Measurements from ENCODE around the gene PTPRU.
"Not testable (repeated sequence)": the region's sequence is repeated elsewhere in the genome, so short reads cannot be mapped to it uniquely, and the experiment has no call there.

PTPRU gene

DNA sequence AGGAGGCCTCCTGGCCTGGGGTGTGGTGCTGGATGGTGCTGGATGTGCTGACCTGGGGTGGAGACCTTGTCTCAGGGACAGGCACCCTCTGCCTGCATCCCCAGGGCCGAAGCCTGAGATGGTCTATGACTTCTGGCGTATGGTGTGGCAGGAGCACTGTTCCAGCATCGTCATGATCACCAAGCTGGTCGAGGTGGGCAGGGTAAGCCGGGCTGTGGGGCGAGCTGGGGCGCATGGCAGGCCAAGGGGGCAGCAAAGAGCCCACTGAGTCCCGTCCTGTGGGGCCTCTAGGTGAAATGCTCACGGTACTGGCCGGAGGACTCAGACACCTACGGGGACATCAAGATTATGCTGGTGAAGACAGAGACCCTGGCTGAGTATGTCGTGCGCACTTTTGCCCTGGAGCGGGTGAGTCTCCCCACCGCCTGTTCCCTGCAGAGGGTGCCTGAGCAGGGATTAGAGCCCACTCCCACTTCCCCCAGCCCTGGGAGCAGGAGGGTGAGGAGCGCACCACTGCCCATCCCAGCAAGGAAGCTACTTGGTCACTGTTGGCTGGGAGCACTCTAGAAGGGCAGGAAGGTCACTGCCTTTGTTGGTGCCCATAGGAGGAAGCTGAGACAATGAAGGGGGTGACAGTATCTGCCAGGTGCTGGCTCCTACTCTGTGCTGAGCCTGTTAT, 75.2 kb downstream of the PTPRU start:
- TF ChIP-seq, protein P1, sequence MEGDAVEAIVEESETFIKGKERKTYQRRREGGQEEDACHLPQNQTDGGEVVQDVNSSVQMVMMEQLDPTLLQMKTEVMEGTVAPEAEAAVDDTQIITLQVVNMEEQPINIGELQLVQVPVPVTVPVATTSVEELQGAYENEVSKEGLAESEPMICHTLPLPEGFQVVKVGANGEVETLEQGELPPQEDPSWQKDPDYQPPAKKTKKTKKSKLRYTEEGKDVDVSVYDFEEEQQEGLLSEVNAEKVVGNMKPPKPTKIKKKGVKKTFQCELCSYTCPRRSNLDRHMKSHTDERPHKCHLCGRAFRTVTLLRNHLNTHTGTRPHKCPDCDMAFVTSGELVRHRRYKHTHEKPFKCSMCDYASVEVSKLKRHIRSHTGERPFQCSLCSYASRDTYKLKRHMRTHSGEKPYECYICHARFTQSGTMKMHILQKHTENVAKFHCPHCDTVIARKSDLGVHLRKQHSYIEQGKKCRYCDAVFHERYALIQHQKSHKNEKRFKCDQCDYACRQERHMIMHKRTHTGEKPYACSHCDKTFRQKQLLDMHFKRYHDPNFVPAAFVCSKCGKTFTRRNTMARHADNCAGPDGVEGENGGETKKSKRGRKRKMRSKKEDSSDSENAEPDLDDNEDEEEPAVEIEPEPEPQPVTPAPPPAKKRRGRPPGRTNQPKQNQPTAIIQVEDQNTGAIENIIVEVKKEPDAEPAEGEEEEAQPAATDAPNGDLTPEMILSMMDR (conservative IDR thresholded peaks at IDR 0.05; ENCODE audit: control insufficient read depth, insufficient read depth, low read depth, low read length): no peak
- H3K4me3 ChIP-seq (ENCODE audit: control insufficient read depth, low read depth, low read length): no peak overlapping the region
- DNase-seq (ENCODE audit: low read depth): no peak

DNA sequence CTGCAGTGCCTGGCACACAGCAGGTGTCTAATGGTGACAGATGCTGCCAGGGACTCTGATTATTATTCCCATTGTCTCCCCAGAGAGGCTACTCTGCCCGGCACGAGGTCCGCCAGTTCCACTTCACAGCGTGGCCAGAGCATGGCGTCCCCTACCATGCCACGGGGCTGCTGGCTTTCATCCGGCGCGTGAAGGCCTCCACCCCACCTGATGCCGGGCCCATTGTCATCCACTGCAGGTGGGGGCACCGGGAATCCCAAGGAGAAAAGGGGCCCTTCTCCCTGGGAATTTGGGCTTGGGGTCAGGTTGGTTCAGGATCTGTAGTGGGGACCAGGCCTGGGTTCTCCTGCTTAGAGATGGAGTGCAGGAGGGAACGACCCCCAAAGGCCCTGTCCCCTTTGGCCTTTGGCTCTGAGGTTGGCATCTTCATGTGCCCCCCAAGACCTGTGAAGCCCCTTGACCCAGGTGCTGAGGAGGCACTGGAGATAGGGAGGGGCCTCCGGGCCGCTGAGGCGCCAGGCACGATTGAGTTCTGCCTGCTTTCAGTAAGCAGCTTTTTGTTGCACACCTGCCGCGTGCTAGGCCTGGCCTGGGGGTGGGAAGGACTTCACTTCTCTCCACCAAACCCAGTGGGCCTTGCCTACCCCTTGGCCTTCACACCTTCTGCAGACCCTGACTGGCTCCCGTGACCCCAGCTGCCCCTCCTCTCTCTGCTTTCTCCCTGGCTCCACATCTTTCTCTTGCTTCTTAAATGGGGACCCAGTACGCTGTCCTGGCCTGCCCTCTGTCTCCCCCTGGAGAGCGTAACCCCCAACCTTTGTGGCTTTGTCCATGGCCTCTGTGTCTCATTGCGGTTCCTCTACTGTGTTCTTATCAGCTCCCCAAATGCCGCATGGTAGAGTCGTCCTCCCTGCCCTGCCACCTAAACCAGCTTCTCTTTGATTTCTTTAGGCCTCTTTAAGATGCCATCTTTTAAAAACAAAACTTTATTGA, 76.4 kb downstream of the PTPRU start:
- TF ChIP-seq, protein P1 (conservative IDR thresholded peaks at IDR 0.05; ENCODE audit: control insufficient read depth, insufficient read depth, low read depth, low read length): no peak
- H3K4me3 ChIP-seq (ENCODE audit: control insufficient read depth, low read depth, low read length): no peak overlapping the region
- DNase-seq (ENCODE audit: low read depth): no peak

DNA sequence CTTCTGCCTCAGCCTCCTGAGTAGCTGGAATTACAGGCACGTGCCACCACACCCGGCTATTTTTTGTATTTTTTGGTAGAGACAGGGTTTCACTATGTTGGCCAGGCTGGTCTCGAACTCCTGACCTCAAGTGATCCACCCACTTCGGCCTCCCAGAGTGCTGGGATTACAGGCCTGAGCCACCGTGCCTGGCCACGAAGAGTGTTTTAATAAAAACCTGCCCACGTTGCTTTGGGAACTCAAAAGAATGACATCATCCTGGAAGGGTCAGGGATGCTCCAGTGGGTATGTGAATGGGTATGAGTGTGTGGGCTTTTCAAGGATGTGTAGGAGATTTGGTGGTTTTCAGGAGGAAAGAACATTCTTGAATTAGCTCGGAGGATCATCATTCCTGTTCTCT, 78.4 kb downstream of the PTPRU start:
- DNase-seq (ENCODE audit: low read depth); H3K4me3 ChIP-seq (ENCODE audit: control insufficient read depth, low read depth, low read length): not testable (repeated sequence)

DNA sequence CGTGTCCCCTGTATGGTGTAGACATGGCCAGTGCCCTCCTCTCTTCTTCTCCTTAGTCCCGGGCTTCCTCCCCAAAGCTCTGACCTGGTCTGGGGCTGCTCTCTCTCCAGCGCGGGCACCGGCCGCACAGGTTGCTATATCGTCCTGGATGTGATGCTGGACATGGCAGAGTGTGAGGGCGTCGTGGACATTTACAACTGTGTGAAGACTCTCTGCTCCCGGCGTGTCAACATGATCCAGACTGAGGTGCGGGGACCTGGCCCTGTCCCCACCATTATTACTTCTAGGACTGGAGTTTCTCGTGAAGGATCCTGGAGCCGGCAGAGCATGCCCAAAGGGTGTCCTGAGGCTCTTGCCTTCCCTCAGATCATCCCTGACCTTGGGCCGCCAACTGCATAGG, 78.9 kb downstream of the PTPRU start:
- no peak overlapping the region for H3K4me3 ChIP-seq (ENCODE audit: control insufficient read depth, low read depth, low read length)
- TF ChIP-seq, protein P1 (conservative IDR thresholded peaks at IDR 0.05; ENCODE audit: control insufficient read depth, insufficient read depth, low read depth, low read length): no peak
- DNase-seq (ENCODE audit: low read depth): no peak

DNA sequence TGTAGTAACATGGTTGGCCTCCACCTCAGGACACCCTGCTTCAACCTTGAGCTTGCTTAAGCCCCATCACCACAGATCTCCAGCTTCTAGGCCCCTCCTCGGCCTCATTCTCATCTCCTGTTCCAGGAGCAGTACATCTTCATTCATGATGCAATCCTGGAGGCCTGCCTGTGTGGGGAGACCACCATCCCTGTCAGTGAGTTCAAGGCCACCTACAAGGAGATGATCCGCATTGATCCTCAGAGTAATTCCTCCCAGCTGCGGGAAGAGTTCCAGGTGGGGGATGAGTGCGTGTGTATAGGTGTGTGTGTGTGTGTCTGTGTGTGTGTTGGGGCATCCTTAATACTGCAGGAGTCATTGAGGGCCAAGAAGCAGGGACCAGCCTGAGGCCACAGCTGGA, 79.6 kb downstream of the PTPRU start:
- TF ChIP-seq, protein P1 (conservative IDR thresholded peaks at IDR 0.05; ENCODE audit: control insufficient read depth, insufficient read depth, low read depth, low read length): no peak
- DNase-seq (ENCODE audit: low read depth): no peak
- H3K4me3 ChIP-seq (ENCODE audit: control insufficient read depth, low read depth, low read length): no peak overlapping the region

DNA sequence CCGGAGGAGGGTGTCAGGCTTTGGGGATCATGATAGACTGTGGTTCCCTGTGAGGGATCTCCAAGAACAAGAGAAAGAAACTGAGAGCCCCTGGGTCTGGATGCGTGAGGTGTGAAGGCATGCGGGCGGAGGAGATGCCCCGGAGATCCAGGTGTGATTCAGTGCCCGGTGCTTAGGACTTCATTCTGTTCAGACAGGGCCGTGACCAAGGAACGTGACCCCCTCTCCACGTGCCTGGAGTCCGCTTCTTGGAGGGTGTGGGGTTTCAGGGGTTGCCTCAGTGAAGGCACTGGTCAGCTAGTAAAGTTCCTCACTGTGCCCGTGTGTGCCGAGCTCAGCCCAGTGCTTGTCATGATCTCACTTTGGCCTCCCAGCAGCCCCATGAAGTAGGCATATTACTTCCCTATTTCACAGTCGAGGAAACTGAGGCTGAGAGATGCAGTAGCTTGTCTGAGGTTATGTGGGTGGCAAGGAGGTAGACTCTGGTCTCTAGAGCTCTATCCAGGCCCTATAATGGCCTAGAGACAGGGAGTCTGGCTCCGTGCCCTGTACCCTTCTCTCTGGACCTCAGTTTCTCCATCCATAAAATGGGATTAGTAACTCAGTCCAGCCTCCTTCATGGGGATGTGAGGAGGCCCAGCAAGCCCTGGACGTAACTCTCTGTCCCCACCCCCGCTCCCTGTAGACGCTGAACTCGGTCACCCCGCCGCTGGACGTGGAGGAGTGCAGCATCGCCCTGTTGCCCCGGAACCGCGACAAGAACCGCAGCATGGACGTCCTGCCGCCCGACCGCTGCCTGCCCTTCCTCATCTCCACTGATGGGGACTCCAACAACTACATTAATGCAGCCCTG, 81.0 kb downstream of the PTPRU start:
- TF ChIP-seq, protein P1 (conservative IDR thresholded peaks at IDR 0.05; ENCODE audit: control insufficient read depth, insufficient read depth, low read depth, low read length): no peak
- DNase-seq (ENCODE audit: low read depth): no peak
- H3K4me3 ChIP-seq (ENCODE audit: control insufficient read depth, low read depth, low read length): no peak overlapping the region

All from fibroblast of mammary gland (primary cell).